ENCODE data around the gene NAT8L. TPM values are rescaled to one million over a fixed set of nuclear protein-coding genes. Genes with fewer than 3 reads are reported as not detected.

The NAT8L gene
- total and polyA plus RNA-seq, 2 of the 4 experiments (the other 2 are of a cell fraction), result 0.05 TPM; not detected in 1

GRCh38 chr4:2060611-2061185 is 1.6 kb downstream of the NAT8L start (continued):
- TF ChIP-seq ELK1 (IDR thresholded peaks at IDR 0.05; ENCODE audit: borderline replicate concordance, low read depth, low read length), result no peak
- no peak for TF ChIP-seq RAD21 (IDR thresholded peaks at IDR 0.05; ENCODE audit: low read length)
- no peak for TF ChIP-seq CEBPB (IDR thresholded peaks at IDR 0.05; ENCODE audit: low read depth, low read length)
- no peak for TF ChIP-seq MAFK (IDR thresholded peaks at IDR 0.05; ENCODE audit: low read depth, low read length)
- TF ChIP-seq RCOR1 (IDR thresholded peaks at IDR 0.05; ENCODE audit: insufficient replicate concordance, low read length), result no peak
- TF ChIP-seq SMC3 (IDR thresholded peaks at IDR 0.05; ENCODE audit: low read depth, low read length), result no peak
